ENCODE measurements around the gene CDKN1C. TPM values are rescaled to one million over a fixed set of nuclear protein-coding genes. Genes with fewer than 3 reads are reported as not detected.

Gene CDKN1C
- polyA plus RNA-seq, 1 donor from 2014 or later: 36.7 TPM

- Histone ChIP-seq H4K20me1 (ENCODE audit: insufficient read depth) (no peaks in the 10 kb centered on the region), H3K79me2 (replicated peaks; ENCODE audit: insufficient read depth, low read length) (no peaks in the 10 kb centered on the region), H3K9ac (ENCODE audit: low read length) (no peak overlapping the region), H3K9me3 (ENCODE audit: low read length) (no peaks in the 10 kb centered on the region), H3K27me3 (ENCODE audit: insufficient read depth, low read depth, low read length) (peaks cover 16% of the 10 kb centered on the region), H3K36me3 (ENCODE audit: insufficient read depth, low read length) (no peaks in the 10 kb centered on the region), H3F3A (ENCODE audit: insufficient read depth, low read length, poor library complexity, severe bottlenecking) (no peaks in the 10 kb centered on the region), H3K9me2 (ENCODE audit: insufficient read depth, low read length) (no peaks in the 10 kb centered on the region), H2AFZ (ENCODE audit: low read depth, low read length) (no peak overlapping the region), H3K4me2 (ENCODE audit: low read length) (no peak overlapping the region), H3K27ac (ENCODE audit: low read length) (no peak overlapping the region), H3K4me3 (ENCODE audit: low read length) (no peak overlapping the region)
- TF ChIP-seq TAF1 (IDR thresholded peaks at IDR 0.05; ENCODE audit: low read depth) (no peak), MXI1 (conservative IDR thresholded peaks at IDR 0.05; ENCODE audit: poor library complexity, severe bottlenecking) (no peak), RAD21 (conservative IDR thresholded peaks at IDR 0.05) (no peak)
- TF ChIP-seq, protein P1, sequence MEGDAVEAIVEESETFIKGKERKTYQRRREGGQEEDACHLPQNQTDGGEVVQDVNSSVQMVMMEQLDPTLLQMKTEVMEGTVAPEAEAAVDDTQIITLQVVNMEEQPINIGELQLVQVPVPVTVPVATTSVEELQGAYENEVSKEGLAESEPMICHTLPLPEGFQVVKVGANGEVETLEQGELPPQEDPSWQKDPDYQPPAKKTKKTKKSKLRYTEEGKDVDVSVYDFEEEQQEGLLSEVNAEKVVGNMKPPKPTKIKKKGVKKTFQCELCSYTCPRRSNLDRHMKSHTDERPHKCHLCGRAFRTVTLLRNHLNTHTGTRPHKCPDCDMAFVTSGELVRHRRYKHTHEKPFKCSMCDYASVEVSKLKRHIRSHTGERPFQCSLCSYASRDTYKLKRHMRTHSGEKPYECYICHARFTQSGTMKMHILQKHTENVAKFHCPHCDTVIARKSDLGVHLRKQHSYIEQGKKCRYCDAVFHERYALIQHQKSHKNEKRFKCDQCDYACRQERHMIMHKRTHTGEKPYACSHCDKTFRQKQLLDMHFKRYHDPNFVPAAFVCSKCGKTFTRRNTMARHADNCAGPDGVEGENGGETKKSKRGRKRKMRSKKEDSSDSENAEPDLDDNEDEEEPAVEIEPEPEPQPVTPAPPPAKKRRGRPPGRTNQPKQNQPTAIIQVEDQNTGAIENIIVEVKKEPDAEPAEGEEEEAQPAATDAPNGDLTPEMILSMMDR (IDR thresholded peaks at IDR 0.05; ENCODE audit: poor library complexity, severe bottlenecking): no peak
Observed at GRCh38 chr11:2898366-2899079, 12.9 kb upstream of the CDKN1C start.

- TF ChIP-seq POLR2AphosphoS5 (IDR thresholded peaks at IDR 0.05): no peak
- TF ChIP-seq EZH2 (IDR thresholded peaks at IDR 0.05; ENCODE audit: borderline replicate concordance, insufficient read depth, low read length, poor library complexity, severe bottlenecking): no peak
- TF ChIP-seq, protein P1 (IDR thresholded peaks at IDR 0.05; ENCODE audit: poor library complexity, severe bottlenecking): no peak
- no peak for TF ChIP-seq EP300 (conservative IDR thresholded peaks at IDR 0.05; ENCODE audit: poor library complexity, severe bottlenecking)
- TF ChIP-seq REST (IDR thresholded peaks at IDR 0.05; ENCODE audit: borderline replicate concordance): no peak
- TF ChIP-seq TAF1 (IDR thresholded peaks at IDR 0.05; ENCODE audit: low read depth): no peak
- TF ChIP-seq MXI1 (conservative IDR thresholded peaks at IDR 0.05; ENCODE audit: poor library complexity, severe bottlenecking): no peak
- TF ChIP-seq SMC3 (conservative IDR thresholded peaks at IDR 0.05; ENCODE audit: poor library complexity): no peak
- no peak for TF ChIP-seq RAD21 (conservative IDR thresholded peaks at IDR 0.05)
- H3K9ac ChIP-seq (ENCODE audit: low read length): no peak overlapping the region
- H3K27me3 ChIP-seq (ENCODE audit: insufficient read depth, low read depth, low read length): peaks cover 5% of the 10 kb centered on the region
- no peaks in the 10 kb centered on the region for H4K20me1 ChIP-seq (ENCODE audit: insufficient read depth)
- H3F3A ChIP-seq (ENCODE audit: insufficient read depth, low read length, poor library complexity, severe bottlenecking): no peaks in the 10 kb centered on the region
- H3K4me2 ChIP-seq (ENCODE audit: low read length): no peak overlapping the region
- H3K4me3 ChIP-seq (ENCODE audit: low read length): no peak overlapping the region
- H3K27ac ChIP-seq (ENCODE audit: low read length): no peak overlapping the region
- no peaks in the 10 kb centered on the region for H3K9me3 ChIP-seq (ENCODE audit: low read length)
- H3K79me2 ChIP-seq (replicated peaks; ENCODE audit: insufficient read depth, low read length): no peaks in the 10 kb centered on the region
- no peaks in the 10 kb centered on the region for H3K36me3 ChIP-seq (ENCODE audit: insufficient read depth, low read length)
- H3K9me2 ChIP-seq (ENCODE audit: insufficient read depth, low read length): no peaks in the 10 kb centered on the region
- H2AFZ ChIP-seq (ENCODE audit: low read depth, low read length): no peak overlapping the region
Observed at GRCh38 chr11:2897048-2897447, 11.5 kb upstream of the CDKN1C start.

All from neural cell (in vitro differentiated cells).